Neural progenitor cell (in vitro differentiated cells): ENCODE measurements around the gene CLIC6. TPM values are rescaled to one million over a fixed set of nuclear protein-coding genes. Genes with fewer than 3 reads are reported as not detected.
A peak's percentile ranks its signal among the peaks of the same experiment; 100 is the strongest.

Source experiments
- DNase-seq: peaks from one replicate; pipeline ENCODE4 v3.0.0-alpha.2; 2016; ENCODE audit warnings: low spot score
- H2AFZ ChIP-seq: fragments of 200-600 bp; sonication (generic); replicated peaks from 2 replicates; pipeline ENCODE4 v1.6.1; 2016; ENCODE audit warnings: antibody characterized with exemption
- H3F3A ChIP-seq: fragments of 200-600 bp; sonication (generic); 2 replicates; pipeline ENCODE4 v1.6.1; 2016; ENCODE audit warnings: antibody characterized with exemption, low read depth
- H3K27ac ChIP-seq: fragments of 200-600 bp; sonication (generic); 2 replicates; pipeline ENCODE4 v1.5.1; 2016; ENCODE audit warnings: mild to moderate bottlenecking
- H3K27me3 ChIP-seq: fragments of 200-600 bp; sonication (generic); 2 replicates; pipeline ENCODE4 v1.6.1; 2016; ENCODE audit warnings: mild to moderate bottlenecking, moderate library complexity
- H3K36me3 ChIP-seq: fragments of 200-600 bp; sonication (generic); 2 replicates; pipeline ENCODE4 v1.5.1; 2016
- H3K4me1 ChIP-seq: fragments of 200-600 bp; sonication (generic); 2 replicates; pipeline ENCODE4 v1.6.1; 2016; ENCODE audit warnings: mixed run types
- H3K4me2 ChIP-seq: fragments of 200-600 bp; sonication (generic); 2 replicates; pipeline ENCODE4 v1.6.1; 2016
- H3K4me3 ChIP-seq: fragments of 200-600 bp; sonication (generic); 2 replicates; pipeline ENCODE4 v1.5.1; 2016
- H3K79me2 ChIP-seq: fragments of 200-600 bp; sonication (generic); 2 replicates; pipeline ENCODE4 v1.6.1; 2016; ENCODE audit warnings: low read depth
- H3K9ac ChIP-seq: fragments of 200-600 bp; sonication (generic); 2 replicates; pipeline ENCODE4 v1.6.1; 2016
- H3K9me3 ChIP-seq: fragments of 200-600 bp; sonication (generic); 2 replicates; pipeline ENCODE4 v1.5.1; 2016; ENCODE audit warnings: low read depth
- H4K20me1 ChIP-seq: fragments of 200-600 bp; sonication (generic); 2 replicates; pipeline ENCODE4 v1.6.1; 2016; ENCODE audit warnings: low read depth
- H3K27ac Mint-ChIP-seq: 3 replicates; pipeline ENCODE4 v1.8.0; 2021; ENCODE audit warnings: mixed read lengths
- H3K27me3 Mint-ChIP-seq: 2 replicates; pipeline ENCODE4 v1.8.0; 2022; ENCODE audit warnings: low read depth, mild to moderate bottlenecking, inconsistent platforms, moderate library complexity, mixed read lengths; ENCODE audit not compliant: insufficient read depth
- H3K36me3 Mint-ChIP-seq: 3 replicates; pipeline ENCODE4 v1.8.0; 2021; ENCODE audit warnings: mixed read lengths
- H3K4me1 Mint-ChIP-seq: 3 replicates; pipeline ENCODE4 v1.8.0; 2021; ENCODE audit warnings: mixed read lengths
- H3K4me3 Mint-ChIP-seq: 3 replicates; pipeline ENCODE4 v1.8.0; 2021; ENCODE audit warnings: mild to moderate bottlenecking, moderate library complexity, mixed read lengths
- H3K9me3 Mint-ChIP-seq: 3 replicates; pipeline ENCODE4 v1.8.0; 2020; ENCODE audit warnings: mixed read lengths
- CTCF ChIP-seq: fragments of 200-600 bp; sonication (generic); IDR thresholded peaks from 2 replicates; pipeline ENCODE4 v1.5.1; 2017; ENCODE audit warnings: antibody characterized with exemption, mild to moderate bottlenecking
- EZH2 ChIP-seq: fragments of 200-600 bp; sonication (generic); IDR thresholded peaks from 2 replicates; pipeline ENCODE4 v1.6.1; 2017; ENCODE audit warnings: antibody characterized with exemption, mild to moderate bottlenecking, moderate library complexity
- EZH2phosphoT487 ChIP-seq: fragments of 200-600 bp; sonication (generic); IDR thresholded peaks from 2 replicates; pipeline ENCODE4 v1.6.1; 2017; ENCODE audit warnings: antibody characterized with exemption
- total RNA-seq: library from RNA; depleted of rRNA; stranded (reverse); fragments of >200 nt; gene quantifications from 2 replicates; pipeline ENCODE4 v1.2.3, GENCODE V29; 2015; ENCODE audit warnings: low replicate concordance

Gene CLIC6
- total RNA-seq, 1 donor from 2014 or later = 0.15 TPM

GRCh38 chr21:34671891-34672290 is 3.1 kb downstream of the CLIC6 start:
- peaks cover 11% of the 10 kb centered on the region for H3F3A ChIP-seq
- H4K20me1 ChIP-seq = no peaks in the 10 kb centered on the region
- H3K4me2 ChIP-seq = no peak overlapping the region
- H3K9me3 Mint-ChIP-seq = peaks cover 6% of the 10 kb centered on the region
- no peak overlapping the region for H3K27ac ChIP-seq
- H3K36me3 ChIP-seq = no peaks in the 10 kb centered on the region
- peaks cover 27% of the 10 kb centered on the region for H3K4me1 Mint-ChIP-seq
- H3K79me2 ChIP-seq = no peaks in the 10 kb centered on the region
- no peaks in the 10 kb centered on the region for H3K36me3 Mint-ChIP-seq
- H3K4me1 ChIP-seq = peaks cover 23% of the 10 kb centered on the region
- no peak for TF ChIP-seq EZH2phosphoT487
- no peak for TF ChIP-seq EZH2
- no peak for TF ChIP-seq CTCF
- H3K4me3 ChIP-seq = no peak overlapping the region
- H3K27ac Mint-ChIP-seq = no peak overlapping the region
- peaks cover 64% of the 10 kb centered on the region for H3K27me3 ChIP-seq
- peaks cover 37% of the 10 kb centered on the region for H3K27me3 Mint-ChIP-seq
- H3K9me3 ChIP-seq = no peaks in the 10 kb centered on the region
- no peak overlapping the region for H2AFZ ChIP-seq
- DNase-seq = no peak
- peak overlapping the region; percentile 54 for H3K4me3 Mint-ChIP-seq
- no peak overlapping the region for H3K9ac ChIP-seq

- DNase-seq = no peak
- no peaks in the 10 kb centered on the region for H3K79me2 ChIP-seq
- no peak overlapping the region for H3K27ac ChIP-seq
- H3K36me3 ChIP-seq = no peaks in the 10 kb centered on the region
- no peaks in the 10 kb centered on the region for H4K20me1 ChIP-seq
- Mint-ChIP-seq H3K9me3 (peaks cover 6% of the 10 kb centered on the region), H3K27ac (no peak overlapping the region), H3K36me3 (no peaks in the 10 kb centered on the region), H3K27me3 (peaks cover 27% of the 10 kb centered on the region), H3K4me1 (peaks cover 27% of the 10 kb centered on the region), H3K4me3 (no peak overlapping the region)
- H3K27me3 ChIP-seq = peaks cover 53% of the 10 kb centered on the region
- no peak overlapping the region for H2AFZ ChIP-seq
- TF ChIP-seq EZH2 = no peak
- no peak for TF ChIP-seq CTCF
- no peak for TF ChIP-seq EZH2phosphoT487
- no peak overlapping the region for H3K4me2 ChIP-seq
- no peak overlapping the region for H3K9ac ChIP-seq
- H3K9me3 ChIP-seq = no peaks in the 10 kb centered on the region
- peaks cover 23% of the 10 kb centered on the region for H3K4me1 ChIP-seq
- H3K4me3 ChIP-seq = no peak overlapping the region
- peaks cover 11% of the 10 kb centered on the region for H3F3A ChIP-seq
Measured at GRCh38 chr21:34673006-34673405, 4.2 kb downstream of the CLIC6 start.

- H3K36me3 ChIP-seq = no peaks in the 10 kb centered on the region
- H3K9ac ChIP-seq = no peak overlapping the region
- Mint-ChIP-seq H3K4me1 (peaks cover 24% of the 10 kb centered on the region), H3K4me3 (no peak overlapping the region), H3K9me3 (peaks cover 7% of the 10 kb centered on the region), H3K27ac (no peak overlapping the region), H3K36me3 (peaks cover 2% of the 10 kb centered on the region), H3K27me3 (peaks cover 19% of the 10 kb centered on the region)
- no peak overlapping the region for H3K27ac ChIP-seq
- H3F3A ChIP-seq = peaks cover 11% of the 10 kb centered on the region
- H3K4me1 ChIP-seq = peaks cover 23% of the 10 kb centered on the region
- no peaks in the 10 kb centered on the region for H3K79me2 ChIP-seq
- H4K20me1 ChIP-seq = no peaks in the 10 kb centered on the region
- H3K4me2 ChIP-seq = no peak overlapping the region
- no peak for DNase-seq
- H3K9me3 ChIP-seq = no peaks in the 10 kb centered on the region
- TF ChIP-seq CTCF = no peak
- no peak for TF ChIP-seq EZH2
- no peak for TF ChIP-seq EZH2phosphoT487
- H3K4me3 ChIP-seq = no peak overlapping the region
- no peak overlapping the region for H2AFZ ChIP-seq
- peaks cover 39% of the 10 kb centered on the region for H3K27me3 ChIP-seq
Measured at GRCh38 chr21:34674468-34674867, 5.7 kb downstream of the CLIC6 start.
